WTC11 (cell line): ENCODE data around the gene TSC1.

Source experiments
- CBFB ChIP-seq: sonication (generic); formaldehyde crosslinking; IDR thresholded peaks from 2 replicates; pipeline ENCODE4 v1.8.1; 2022; ENCODE audit warnings: mild to moderate bottlenecking, low read depth, missing genetic modification reagents
- IRF2 ChIP-seq: sonication (generic); formaldehyde crosslinking; IDR thresholded peaks from 2 replicates; pipeline ENCODE4 v1.8.0; 2022; ENCODE audit warnings: low read depth, missing genetic modification reagents, borderline replicate concordance
- RELA ChIP-seq: sonication (generic); formaldehyde crosslinking; IDR thresholded peaks from 2 replicates; pipeline ENCODE4 v1.8.1; 2022; ENCODE audit warnings: missing genetic modification reagents, mild to moderate bottlenecking, borderline replicate concordance
- SMAD3 ChIP-seq: sonication (generic); formaldehyde crosslinking; IDR thresholded peaks from 2 replicates; pipeline ENCODE4 v1.8.0; 2022; ENCODE audit warnings: missing genetic modification reagents, mild to moderate bottlenecking, borderline replicate concordance
- SP1 ChIP-seq: sonication (generic); formaldehyde crosslinking; conservative IDR thresholded peaks from 2 replicates; pipeline ENCODE4 v1.8.1; 2022; ENCODE audit warnings: missing genetic modification reagents
- ZNF317 ChIP-seq: sonication (generic); formaldehyde crosslinking; IDR thresholded peaks from 2 replicates; pipeline ENCODE4 v1.8.1; 2023; ENCODE audit warnings: low read depth, mild to moderate bottlenecking, moderate library complexity, missing genetic modification reagents, borderline replicate concordance
- ZNF423 ChIP-seq: fragments of 250-450 bp; sonication (Bioruptor Pico); IDR thresholded peaks from 2 replicates; pipeline ENCODE4 v2.1.2; 2022; ENCODE audit warnings: mild to moderate bottlenecking, moderate library complexity
- TF ChIP-seq, protein P1 (sequence below): fragments of 200-600 bp; IDR thresholded peaks from 2 replicates; pipeline ENCODE4 v1.8.0; 2022; ENCODE audit warnings: antibody characterized with exemption
- TF ChIP-seq, protein P2 (sequence below): sonication (generic); formaldehyde crosslinking; IDR thresholded peaks from 2 replicates; pipeline ENCODE4 v1.8.1; 2023; ENCODE audit warnings: mild to moderate bottlenecking, missing genetic modification reagents, moderate library complexity
- TF ChIP-seq, protein P3 (sequence below): sonication (generic); formaldehyde crosslinking; IDR thresholded peaks from 2 replicates; pipeline ENCODE4 v1.8.0; 2023; ENCODE audit warnings: missing genetic modification reagents

DNA sequence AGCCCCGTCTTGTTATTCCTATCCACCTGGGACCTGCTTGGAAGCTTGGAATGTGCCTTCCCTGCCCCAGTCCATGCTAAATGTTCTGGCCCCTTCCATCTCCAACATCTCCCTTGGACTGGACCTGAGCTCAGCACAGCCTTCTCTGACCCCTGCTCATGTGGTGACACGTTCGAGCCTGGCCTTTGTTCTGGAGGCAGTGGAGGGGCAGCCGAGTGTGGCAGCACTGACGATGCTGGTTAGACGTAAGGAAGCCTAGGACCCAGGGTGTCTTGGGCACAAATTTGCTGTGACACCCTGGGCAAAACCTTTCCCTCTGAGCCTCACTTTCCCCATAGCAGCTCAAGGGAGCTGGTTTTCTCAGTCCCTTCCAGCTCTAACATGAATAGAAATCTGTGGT is 61.8 kb downstream of the TSC1 start:
- TF ChIP-seq IRF2 (no peak), ZNF317 (CRISPR knock-in tag) (no peak), SP1 (CRISPR knock-in tag) (no peak), SMAD3 (CRISPR knock-in tag) (no peak), CBFB (CRISPR knock-in tag) (no peak), ZNF423 (CRISPR knock-in tag) (no peak), RELA (CRISPR knock-in tag) (no peak)
- TF ChIP-seq, protein P1, sequence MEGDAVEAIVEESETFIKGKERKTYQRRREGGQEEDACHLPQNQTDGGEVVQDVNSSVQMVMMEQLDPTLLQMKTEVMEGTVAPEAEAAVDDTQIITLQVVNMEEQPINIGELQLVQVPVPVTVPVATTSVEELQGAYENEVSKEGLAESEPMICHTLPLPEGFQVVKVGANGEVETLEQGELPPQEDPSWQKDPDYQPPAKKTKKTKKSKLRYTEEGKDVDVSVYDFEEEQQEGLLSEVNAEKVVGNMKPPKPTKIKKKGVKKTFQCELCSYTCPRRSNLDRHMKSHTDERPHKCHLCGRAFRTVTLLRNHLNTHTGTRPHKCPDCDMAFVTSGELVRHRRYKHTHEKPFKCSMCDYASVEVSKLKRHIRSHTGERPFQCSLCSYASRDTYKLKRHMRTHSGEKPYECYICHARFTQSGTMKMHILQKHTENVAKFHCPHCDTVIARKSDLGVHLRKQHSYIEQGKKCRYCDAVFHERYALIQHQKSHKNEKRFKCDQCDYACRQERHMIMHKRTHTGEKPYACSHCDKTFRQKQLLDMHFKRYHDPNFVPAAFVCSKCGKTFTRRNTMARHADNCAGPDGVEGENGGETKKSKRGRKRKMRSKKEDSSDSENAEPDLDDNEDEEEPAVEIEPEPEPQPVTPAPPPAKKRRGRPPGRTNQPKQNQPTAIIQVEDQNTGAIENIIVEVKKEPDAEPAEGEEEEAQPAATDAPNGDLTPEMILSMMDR = no peak
- TF ChIP-seq, protein P2, sequence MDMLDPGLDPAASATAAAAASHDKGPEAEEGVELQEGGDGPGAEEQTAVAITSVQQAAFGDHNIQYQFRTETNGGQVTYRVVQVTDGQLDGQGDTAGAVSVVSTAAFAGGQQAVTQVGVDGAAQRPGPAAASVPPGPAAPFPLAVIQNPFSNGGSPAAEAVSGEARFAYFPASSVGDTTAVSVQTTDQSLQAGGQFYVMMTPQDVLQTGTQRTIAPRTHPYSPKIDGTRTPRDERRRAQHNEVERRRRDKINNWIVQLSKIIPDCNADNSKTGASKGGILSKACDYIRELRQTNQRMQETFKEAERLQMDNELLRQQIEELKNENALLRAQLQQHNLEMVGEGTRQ = no peak
- TF ChIP-seq, protein P3, sequence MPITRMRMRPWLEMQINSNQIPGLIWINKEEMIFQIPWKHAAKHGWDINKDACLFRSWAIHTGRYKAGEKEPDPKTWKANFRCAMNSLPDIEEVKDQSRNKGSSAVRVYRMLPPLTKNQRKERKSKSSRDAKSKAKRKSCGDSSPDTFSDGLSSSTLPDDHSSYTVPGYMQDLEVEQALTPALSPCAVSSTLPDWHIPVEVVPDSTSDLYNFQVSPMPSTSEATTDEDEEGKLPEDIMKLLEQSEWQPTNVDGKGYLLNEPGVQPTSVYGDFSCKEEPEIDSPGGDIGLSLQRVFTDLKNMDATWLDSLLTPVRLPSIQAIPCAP (CRISPR knock-in tag) = no peak
